H1 (cell line): ENCODE results near the gene KIAA1755. TPM values are rescaled to one million over a fixed set of nuclear protein-coding genes. Genes with fewer than 3 reads are reported as not detected.

ENCODE experiments used
- CTCF ChIA-PET: fragments of 300-600 bp; sonication (Branson Sonifier 250); formaldehyde crosslinking; loops from one replicate; lab custom pipeline; 2021; ENCODE audit not compliant: partially characterized antibody; lab: Charles Lee
- POLR2A ChIA-PET: fragments of 300-600 bp; sonication (Branson Sonifier 250); formaldehyde crosslinking; loops from one replicate; lab custom pipeline; 2021; ENCODE audit warnings: inconsistent platforms; ENCODE audit not compliant: partially characterized antibody; lab: Charles Lee
- DNase-seq, 2 experiments: peaks; one replicate each; pipeline versions ENCODE4 v3.0.0 to v3.0.0-alpha.2; 2010 to 2022; ENCODE audit warnings: low spot score in 2 of 2, low read depth in 1 of 2, mixed read lengths in 1 of 2
- FAIRE-seq: peaks from 2 replicates; lab custom pipeline; 2011; peaks lifted over from hg19 to GRCh38; lab: Jason Lieb, UNC
- H2AFZ ChIP-seq: 2 replicates; pipeline ENCODE4 v1.8.1; 2012; ENCODE audit warnings: low read length, inconsistent platforms
- H2AK5ac ChIP-seq: 2 replicates; pipeline ENCODE4 v1.6.1; 2013; ENCODE audit warnings: low read depth, low read length
- H2BK120ac ChIP-seq: replicated peaks from 2 replicates; pipeline ENCODE3; 2013; ENCODE audit warnings: low read depth, low read length, inconsistent platforms
- H2BK12ac ChIP-seq: 2 replicates; pipeline ENCODE4 v1.6.1; 2013; ENCODE audit warnings: low read depth, low read length
- H2BK15ac ChIP-seq: 2 replicates; pipeline ENCODE4 v1.6.1; 2013; ENCODE audit warnings: low read length
- H2BK20ac ChIP-seq: 2 replicates; pipeline ENCODE4 v1.6.1; 2013; ENCODE audit warnings: low read length
- H2BK5ac ChIP-seq: 2 replicates; pipeline ENCODE4 v1.6.1; 2013; ENCODE audit warnings: low read depth, low read length
- H3K14ac ChIP-seq: 2 replicates; pipeline ENCODE4 v1.6.1; 2013; ENCODE audit warnings: inconsistent platforms; ENCODE audit not compliant: insufficient read length
- H3K18ac ChIP-seq: 2 replicates; pipeline ENCODE4 v1.6.1; 2013; ENCODE audit warnings: low read length; ENCODE audit errors: extremely low read depth
- H3K23ac ChIP-seq: 2 replicates; pipeline ENCODE4 v1.6.1; 2013; ENCODE audit warnings: inconsistent platforms; ENCODE audit not compliant: insufficient read length
- H3K23me2 ChIP-seq: 2 replicates; pipeline ENCODE4 v1.6.1; 2013; ENCODE audit warnings: low read depth, low read length
- H3K27ac ChIP-seq: 2 replicates; pipeline ENCODE4 v1.6.1; 2011; ENCODE audit warnings: low read depth, low read length, inconsistent platforms
- H3K27me3 ChIP-seq, 4 experiments: replicated peaks in 1 of 4; 1 replicate in 1 of 4; 2 replicates in 3 of 4; pipeline versions ENCODE4 v1.6.1 to v1.8.1; 2011 to 2013; ENCODE audit warnings: low read length in 3 of 4, mild to moderate bottlenecking in 3 of 4, inconsistent platforms in 2 of 4, mixed read lengths in 2 of 4, moderate library complexity in 1 of 4; ENCODE audit not compliant: control insufficient read depth in 3 of 4, insufficient read depth in 3 of 4; ENCODE audit errors: extremely low read depth in 1 of 4
- H3K36me3 ChIP-seq, 4 experiments: 2 replicates each; pipeline versions ENCODE4 v1.6.1 to v1.8.1; 2011 to 2013; ENCODE audit warnings: mild to moderate bottlenecking in 4 of 4, low read length in 3 of 4, moderate library complexity in 2 of 4, control low read depth in 1 of 4, inconsistent platforms in 1 of 4; ENCODE audit not compliant: insufficient read depth in 4 of 4, control insufficient read depth in 2 of 4
- H3K4ac ChIP-seq: replicated peaks from 2 replicates; pipeline ENCODE3; 2013; ENCODE audit warnings: low read length, low read depth, mixed read lengths, inconsistent platforms; ENCODE audit not compliant: insufficient read length
- H3K4me1 ChIP-seq, 4 experiments: replicated peaks in 1 of 4; 1 replicate in 1 of 4; 2 replicates in 3 of 4; pipeline versions ENCODE4 v1.6.1 to v1.8.1; 2011 to 2013; ENCODE audit warnings: low read length in 3 of 4, inconsistent platforms in 2 of 4, mixed read lengths in 1 of 4; ENCODE audit not compliant: insufficient read depth in 4 of 4, control insufficient read depth in 3 of 4
- H3K4me2 ChIP-seq, 2 experiments: 2 replicates each; pipeline versions ENCODE4 v1.6.1 to v1.8.1; 2011 to 2013; ENCODE audit warnings: low read depth in 2 of 2, low read length in 2 of 2, control low read depth in 1 of 2, inconsistent platforms in 1 of 2, mild to moderate bottlenecking in 1 of 2; ENCODE audit not compliant: insufficient read depth in 1 of 2
- H3K4me3 ChIP-seq, 4 experiments: fragments of 200-600, 300-600 bp in 1 of 4; sonication (generic), shearing (Covaris generic), sonication (Bioruptor Twin) in 1 of 4; 2 replicates each; pipeline versions ENCODE4 v1.5.1 to v1.8.1; 2011 to 2016; ENCODE audit warnings: low read length in 4 of 4, low read depth in 3 of 4, control low read depth in 2 of 4, inconsistent platforms in 2 of 4, mild to moderate bottlenecking in 2 of 4, mixed read lengths in 1 of 4, moderate library complexity in 1 of 4; ENCODE audit not compliant: insufficient read depth in 2 of 4; ENCODE audit errors: extremely low read depth in 1 of 4
- H3K56ac ChIP-seq: replicated peaks from 2 replicates; pipeline ENCODE3; 2013; ENCODE audit warnings: low read depth, mild to moderate bottlenecking, mixed read lengths, low read length, inconsistent platforms; ENCODE audit not compliant: insufficient read length
- H3K79me1 ChIP-seq: 2 replicates; pipeline ENCODE4 v1.6.1; 2013; ENCODE audit warnings: low read depth, low read length, control low read depth
- H3K79me2 ChIP-seq, 2 experiments: 2 replicates each; pipeline versions ENCODE4 v1.6.1 to v1.8.1; 2012 to 2013; ENCODE audit warnings: low read length in 2 of 2, mild to moderate bottlenecking in 2 of 2, inconsistent platforms in 1 of 2; ENCODE audit not compliant: insufficient read depth in 2 of 2, control insufficient read depth in 1 of 2
- H3K9ac ChIP-seq, 4 experiments: replicated peaks in 1 of 4; 1 replicate in 1 of 4; 2 replicates in 3 of 4; pipeline versions ENCODE4 v1.6.1 to v1.8.1; 2011 to 2013; ENCODE audit warnings: low read depth in 3 of 4, low read length in 3 of 4, control low read depth in 2 of 4, mild to moderate bottlenecking in 2 of 4, moderate library complexity in 2 of 4, inconsistent platforms in 1 of 4; ENCODE audit errors: extremely low read depth in 1 of 4
- H3K9me3 ChIP-seq, 2 experiments: 2 replicates each; pipeline versions ENCODE4 v1.6.1 to v1.8.1; 2012 to 2013; ENCODE audit warnings: mild to moderate bottlenecking in 2 of 2, moderate library complexity in 2 of 2, control low read depth in 1 of 2, inconsistent platforms in 1 of 2, low read depth in 1 of 2, low read length in 1 of 2, mixed read lengths in 1 of 2; ENCODE audit not compliant: insufficient read depth in 2 of 2
- H4K20me1 ChIP-seq, 2 experiments: replicated peaks in 1 of 2; 2 replicates each; pipeline versions ENCODE3 to v1.8.1; 2011 to 2013; ENCODE audit warnings: inconsistent platforms in 2 of 2, low read length in 2 of 2, mild to moderate bottlenecking in 1 of 2; ENCODE audit not compliant: insufficient read depth in 2 of 2, control insufficient read depth in 1 of 2
- H4K5ac ChIP-seq: 2 replicates; pipeline ENCODE4 v1.6.1; 2013; ENCODE audit warnings: low read length, low read depth, mixed read lengths, inconsistent platforms; ENCODE audit not compliant: insufficient read length
- H4K8ac ChIP-seq: 2 replicates; pipeline ENCODE4 v1.8.0; 2013; ENCODE audit warnings: mild to moderate bottlenecking, moderate library complexity, low read length, inconsistent platforms; ENCODE audit not compliant: insufficient read depth; ENCODE audit errors: extremely low read depth
- H4K91ac ChIP-seq: replicated peaks from 2 replicates; pipeline ENCODE3; 2013; ENCODE audit warnings: low read length, mixed read lengths, inconsistent platforms; ENCODE audit not compliant: insufficient read length
- BRCA1 ChIP-seq: IDR thresholded peaks from 2 replicates; pipeline ENCODE4 v1.6.1; 2012; ENCODE audit warnings: low read depth, low read length, improper control_type of control experiment
- HDAC6 ChIP-seq: IDR thresholded peaks from one replicate; pipeline ENCODE4 v1.7.1; 2012; ENCODE audit warnings: low read depth, mild to moderate bottlenecking, inconsistent platforms, low read length, moderate library complexity
- WGBS, 2 experiments: shearing (Covaris generic) in 1 of 2; methylation state at CpG; one replicate each; pipeline versions ENCODE4 v1.1.6 to v1.1.7; 2013 to 2015; ENCODE audit warnings: low lambda C conversion rate in 2 of 2, mixed read lengths in 2 of 2, inconsistent platforms in 1 of 2, low coverage in 1 of 2, missing lambda C conversion rate in 1 of 2; ENCODE audit not compliant: insufficient replicate concordance in 2 of 2, insufficient coverage in 1 of 2, insufficient read length in 1 of 2; ENCODE audit errors: extremely low coverage in 1 of 2, missing lambda C conversion rate in 1 of 2; 5-methylcytosine and 5-hydroxymethylcytosine counted together
- polyA plus RNA-seq, 7 experiments: library from polyadenylated mRNA; depleted of rRNA in 3 of 7; stranded (reverse) in 5 of 7; unstranded in 2 of 7; fragments of >200 nt in 5 of 7; fragments of 200-250 nt in 2 of 7; gene quantifications; 1 replicate in 5 of 7; 2 replicates in 1 of 7; 4 replicates in 1 of 7; pipeline versions ENCODE4 v1.2.1 to v1.2.3, GENCODE V29; 2011 to 2013; ENCODE audit warnings: missing spikeins in 2 of 7, mixed read lengths in 2 of 7
- total RNA-seq: library from RNA; stranded (reverse); fragmentation: NEBNext Ultra II Directional; extraction: Animal tissue kit (Norgen Biotek cat#: 25700); gene quantifications from 2 replicates; pipeline ENCODE4 v1.2.1, GENCODE V29; 2021

Gene KIAA1755
- total and polyA plus RNA-seq, 2 of the 8 experiments (the other 6 are each of a cell fraction or from before 2014, with no cell fraction given), result 0.23 TPM; not detected in 1

GRCh38 chr20:38186788-38187221, 73.7 kb downstream of the KIAA1755 start:
- Histone ChIP-seq H2BK20ac (no peak overlapping the region), H3K23ac (no peak overlapping the region), H3K9ac (no peak overlapping the region), H3K4me1 (no peaks in the 10 kb centered on the region), H4K8ac (no peak overlapping the region), H3K4me3 (no peak overlapping the region), H3K79me1 (no peaks in the 10 kb centered on the region), H4K91ac (no peak overlapping the region), H2BK12ac (no peak overlapping the region), H2AFZ (no peak overlapping the region), H3K79me2 (no peaks in the 10 kb centered on the region), H2BK120ac (no peak overlapping the region), H3K27ac (no peak overlapping the region), H3K9me3 (no peaks in the 10 kb centered on the region), H2BK15ac (no peak overlapping the region), H2AK5ac (no peak overlapping the region), H3K4me2 (no peak overlapping the region), H4K20me1 (no peaks in the 10 kb centered on the region), H3K23me2 (no peaks in the 10 kb centered on the region), H3K56ac (no peak overlapping the region), H3K18ac (no peak overlapping the region), H2BK5ac (no peak overlapping the region), H3K36me3 (no peaks in the 10 kb centered on the region), H3K27me3 (no peaks in the 10 kb centered on the region), H4K5ac (no peak overlapping the region), H3K14ac (no peak overlapping the region), H3K4ac (no peak overlapping the region)
- ChIA-PET POLR2A (interaction anchor here (0.7 kb wide), 1 partner anchor 39 kb away, joined by 3 read pairs; no protein-coding TSS in a partner anchor), CTCF (interaction anchor here (0.7 to 8.5 kb wide), 11 partner anchors 11 to 1990 kb away, joined by 3 to 64 read pairs (median 4); no protein-coding TSS in a partner anchor)
- no peak for DNase-seq
- 91% methylated on average over 3 of the region's 5 CpGs; no CpG with 5 or more reads in 1 of the 2 experiments for WGBS, 2 experiments
- FAIRE-seq, result no peak
- no peak for TF ChIP-seq HDAC6
- TF ChIP-seq BRCA1, result no peak
